GM11168 (cell line): ENCODE results near the gene CDAN1.
"Not testable (repeated sequence)": the region's sequence is repeated elsewhere in the genome, so short reads cannot be mapped to it uniquely, and the experiment has no call there.

Experiments used
- in situ Hi-C: fragments of 300-500 bp; cut with MboI; formaldehyde crosslinking; loops from one replicate; pipeline ENCODE4 v1.12.0; 2022; ENCODE audit warnings: low sequenced_read_pairs; ENCODE audit not compliant: unreplicated experiment

The CDAN1 gene, protein sequence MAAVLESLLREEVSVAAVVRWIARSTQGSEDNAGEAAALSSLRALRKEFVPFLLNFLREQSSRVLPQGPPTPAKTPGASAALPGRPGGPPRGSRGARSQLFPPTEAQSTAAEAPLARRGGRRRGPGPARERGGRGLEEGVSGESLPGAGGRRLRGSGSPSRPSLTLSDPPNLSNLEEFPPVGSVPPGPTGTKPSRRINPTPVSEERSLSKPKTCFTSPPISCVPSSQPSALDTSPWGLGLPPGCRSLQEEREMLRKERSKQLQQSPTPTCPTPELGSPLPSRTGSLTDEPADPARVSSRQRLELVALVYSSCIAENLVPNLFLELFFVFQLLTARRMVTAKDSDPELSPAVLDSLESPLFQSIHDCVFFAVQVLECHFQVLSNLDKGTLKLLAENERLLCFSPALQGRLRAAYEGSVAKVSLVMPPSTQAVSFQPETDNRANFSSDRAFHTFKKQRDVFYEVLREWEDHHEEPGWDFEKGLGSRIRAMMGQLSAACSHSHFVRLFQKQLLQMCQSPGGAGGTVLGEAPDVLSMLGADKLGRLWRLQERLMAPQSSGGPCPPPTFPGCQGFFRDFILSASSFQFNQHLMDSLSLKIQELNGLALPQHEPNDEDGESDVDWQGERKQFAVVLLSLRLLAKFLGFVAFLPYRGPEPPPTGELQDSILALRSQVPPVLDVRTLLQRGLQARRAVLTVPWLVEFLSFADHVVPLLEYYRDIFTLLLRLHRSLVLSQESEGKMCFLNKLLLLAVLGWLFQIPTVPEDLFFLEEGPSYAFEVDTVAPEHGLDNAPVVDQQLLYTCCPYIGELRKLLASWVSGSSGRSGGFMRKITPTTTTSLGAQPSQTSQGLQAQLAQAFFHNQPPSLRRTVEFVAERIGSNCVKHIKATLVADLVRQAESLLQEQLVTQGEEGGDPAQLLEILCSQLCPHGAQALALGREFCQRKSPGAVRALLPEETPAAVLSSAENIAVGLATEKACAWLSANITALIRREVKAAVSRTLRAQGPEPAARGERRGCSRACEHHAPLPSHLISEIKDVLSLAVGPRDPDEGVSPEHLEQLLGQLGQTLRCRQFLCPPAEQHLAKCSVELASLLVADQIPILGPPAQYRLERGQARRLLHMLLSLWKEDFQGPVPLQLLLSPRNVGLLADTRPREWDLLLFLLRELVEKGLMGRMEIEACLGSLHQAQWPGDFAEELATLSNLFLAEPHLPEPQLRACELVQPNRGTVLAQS

GRCh38 chr15:42736793-42737528 lies at the start of gene CDAN1:
CDAN1 (minus strand) TSS chr15:42737128; CDS start chr15:42737102, 26 bp downstream.
- in situ Hi-C loops: no loop called here

- in situ Hi-C loops: no loop called here
Measured at GRCh38 chr15:42785569-42785968, 48.6 kb upstream of the CDAN1 start.

GRCh38 chr15:42784705-42785104 lies 47.8 kb upstream of the CDAN1 start:
- in situ Hi-C loops: no loop called here

DNA sequence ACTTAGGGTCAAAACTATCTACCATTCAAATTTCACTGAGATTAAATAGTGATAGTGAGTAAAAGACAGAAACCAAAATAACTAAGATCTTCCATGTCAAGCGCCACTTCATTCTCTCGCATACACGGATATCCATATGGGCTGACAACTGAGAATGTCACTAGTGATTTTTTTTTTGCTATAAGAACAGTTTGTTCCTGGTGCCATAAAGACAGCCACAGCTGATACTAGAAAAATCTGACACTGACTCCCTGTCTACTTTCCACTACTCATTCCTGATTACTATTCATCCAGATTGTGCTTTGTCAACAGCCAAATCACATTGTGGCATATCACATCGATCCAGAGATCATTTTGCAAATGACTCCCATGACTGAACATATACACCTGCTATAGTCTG lies 45.8 kb upstream of the CDAN1 start:
- in situ Hi-C loops: no loop called here

DNA sequence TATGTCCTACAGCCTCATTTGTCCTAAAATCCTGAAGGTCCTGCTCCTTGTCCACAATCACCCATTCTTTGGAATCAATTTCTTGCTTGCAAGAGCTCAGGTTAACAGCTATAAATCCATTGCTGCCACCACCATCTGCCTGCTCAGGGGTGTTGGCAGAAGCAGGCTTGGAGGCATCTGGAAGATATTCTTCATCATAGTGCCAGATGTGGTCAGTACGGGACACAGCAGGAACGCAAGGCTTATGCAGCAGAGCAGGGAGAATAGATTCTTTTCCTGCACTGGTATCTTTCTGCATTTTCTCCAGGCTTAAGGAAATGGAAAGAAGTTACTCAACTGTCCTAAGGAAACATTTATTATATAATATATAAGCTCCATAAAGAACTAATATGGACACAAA lies 38.5 kb upstream of the CDAN1 start:
- in situ Hi-C loops: no loop called here

GRCh38 chr15:42772901-42773300 lies 36.0 kb upstream of the CDAN1 start:
- in situ Hi-C loops: no loop called here

DNA sequence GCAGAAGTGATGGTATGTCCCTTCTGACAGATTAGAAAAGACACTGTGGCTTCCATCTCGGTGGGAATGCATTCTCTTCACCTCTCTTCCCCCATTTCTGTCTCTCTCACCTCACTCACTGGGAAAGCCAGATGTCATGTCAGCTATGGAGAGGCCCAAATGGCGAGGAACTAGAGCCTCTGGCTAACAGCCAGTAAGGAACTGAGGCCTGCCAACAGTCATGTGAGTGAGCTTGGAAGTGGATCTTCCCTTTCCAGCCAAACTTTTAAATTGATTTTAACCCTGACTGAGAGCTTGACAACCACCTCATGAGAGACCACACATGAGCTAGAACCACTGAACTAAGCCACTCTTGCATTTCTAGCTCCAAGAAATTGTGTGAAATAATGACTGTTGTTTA lies 35.2 kb upstream of the CDAN1 start:
- in situ Hi-C loops: no loop called here

DNA sequence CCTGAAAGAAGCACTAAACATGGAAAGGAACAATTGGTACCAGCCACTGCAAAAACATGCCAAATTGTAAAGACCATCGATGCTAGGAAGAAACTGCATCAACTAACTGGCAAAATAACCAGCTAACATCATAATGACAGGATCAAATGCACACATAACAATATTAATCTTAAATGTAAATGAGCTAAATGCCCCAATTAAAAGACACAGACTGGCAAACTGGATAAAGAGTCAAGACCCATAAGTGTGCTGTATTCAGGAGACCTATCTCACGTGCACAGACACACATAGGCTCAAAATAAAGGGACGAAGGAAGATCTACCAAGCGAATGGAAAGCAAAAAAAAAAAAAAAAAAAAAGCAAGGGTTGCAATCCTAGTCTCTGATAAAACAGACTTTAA lies 29.2 kb upstream of the CDAN1 start:
- in situ Hi-C loops: not testable (repeated sequence)

- in situ Hi-C loops: not testable (repeated sequence)
Measured at GRCh38 chr15:42764154-42764731, 27.3 kb upstream of the CDAN1 start.

GRCh38 chr15:42761813-42762212 lies 24.9 kb upstream of the CDAN1 start:
- in situ Hi-C loops: not testable (repeated sequence)

GRCh38 chr15:42760759-42761158 lies 23.8 kb upstream of the CDAN1 start:
- in situ Hi-C loops: no loop called here

- in situ Hi-C loops: no loop called here
Measured at GRCh38 chr15:42759093-42759492, 22.2 kb upstream of the CDAN1 start.

DNA sequence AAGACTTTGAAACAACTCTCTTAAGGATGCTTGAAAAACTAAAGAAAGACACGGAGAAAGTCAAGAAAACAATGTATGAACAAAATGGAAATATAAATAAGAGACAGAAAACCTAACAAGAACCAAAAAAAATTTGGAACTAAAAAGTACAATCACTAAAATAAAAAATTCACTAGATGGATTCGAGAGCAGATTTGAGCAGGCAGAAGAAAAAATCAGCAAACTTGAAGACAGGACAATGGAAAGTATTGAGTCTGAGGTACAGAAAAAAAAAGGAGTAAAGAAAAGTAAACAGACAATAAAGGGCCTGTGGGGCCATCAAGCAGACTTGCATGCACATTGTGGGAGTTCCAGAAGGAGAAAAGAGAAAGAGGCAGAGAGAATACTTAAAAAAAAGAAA lies 13.4 kb upstream of the CDAN1 start:
- in situ Hi-C loops: no loop called here

DNA sequence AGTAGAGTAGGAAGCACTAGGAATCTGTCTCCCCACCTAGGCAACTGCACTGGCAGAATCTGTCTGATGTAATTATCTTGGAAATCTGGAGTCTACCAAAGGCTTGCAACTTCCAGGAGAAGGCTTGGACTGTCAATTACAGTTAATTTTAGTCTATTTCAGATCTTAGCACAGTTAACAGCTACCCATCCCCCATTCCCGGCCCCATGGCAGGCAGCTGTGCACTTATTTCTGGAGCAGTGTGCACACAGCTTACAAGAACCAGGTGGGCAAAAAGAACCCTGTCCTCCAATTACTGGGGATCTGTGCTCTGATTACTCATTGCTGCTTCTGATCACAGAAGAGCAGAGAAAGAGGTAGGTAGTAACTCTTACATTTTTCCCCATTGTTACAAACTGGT lies 12.3 kb upstream of the CDAN1 start:
- in situ Hi-C loops: no loop called here

DNA sequence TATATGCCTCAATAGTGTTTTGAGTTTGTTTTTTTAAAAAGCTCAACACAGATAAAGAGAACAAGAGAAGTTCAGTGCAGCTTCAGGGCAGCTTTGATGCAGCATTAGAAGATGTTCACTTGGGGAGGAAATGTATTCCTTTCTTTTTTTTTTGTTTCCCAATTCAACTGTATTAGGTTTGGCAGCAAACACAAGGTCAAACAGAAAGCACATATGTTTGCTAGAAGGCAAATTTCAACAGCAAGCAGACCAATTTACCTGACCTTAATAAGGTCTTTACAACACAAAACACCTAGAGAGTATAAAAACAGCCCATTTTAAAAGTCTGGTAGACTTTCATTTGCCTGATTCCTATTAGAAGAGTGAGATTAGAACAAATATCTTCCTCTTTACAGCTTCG lies 7.3 kb upstream of the CDAN1 start:
- in situ Hi-C loops: no loop called here

GRCh38 chr15:42742149-42742548 lies 5.2 kb upstream of the CDAN1 start:
- in situ Hi-C loops: no loop called here

DNA sequence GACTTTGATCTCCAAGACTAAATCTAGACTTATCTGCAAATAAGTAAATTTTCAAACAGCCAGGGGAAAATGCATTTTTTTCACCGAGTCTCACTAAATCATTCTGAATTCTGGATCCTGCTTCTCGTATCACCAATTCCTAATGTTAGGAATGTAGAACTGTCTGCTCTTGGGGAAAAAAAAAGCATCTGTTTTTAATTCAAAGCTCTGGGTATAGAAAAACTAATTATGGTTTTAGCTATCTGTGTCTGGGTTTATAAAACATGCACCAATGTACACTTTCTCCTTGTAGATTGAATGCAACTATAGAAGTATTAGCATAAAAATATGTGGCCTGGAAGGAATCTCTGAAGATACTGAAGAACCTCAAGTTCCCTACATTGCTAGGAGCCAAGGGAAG lies 4.8 kb upstream of the CDAN1 start:
- in situ Hi-C loops: no loop called here

- in situ Hi-C loops: no loop called here
Measured at GRCh38 chr15:42737529-42738328, 801 bp upstream of the CDAN1 start.
